ENCODE results near the gene ACTN4. TPM values are rescaled to one million over a fixed set of nuclear protein-coding genes. Genes with fewer than 3 reads are reported as not detected.

The ACTN4 gene
- total and polyA plus RNA-seq, 2 of the 4 experiments (the other 2 are of a cell fraction), result 541 to 659 TPM

GRCh38 chr19:38624822-38625221 is 22.6 kb upstream of the ACTN4 start:
- Histone ChIP-seq H2BK5ac (ENCODE audit: low read depth, low read length, poor library complexity, severe bottlenecking) (no peak overlapping the region), H2AK5ac (ENCODE audit: low read depth, low read length) (no peak overlapping the region), H3K9me3 (ENCODE audit: control insufficient read depth, insufficient read depth, low read length) (no peaks in the 10 kb centered on the region)

More at GRCh38 chr19:38624822-38625221, 22.6 kb upstream of the ACTN4 start:
- H3K9ac ChIP-seq (ENCODE audit: low read depth, low read length), result no peak overlapping the region
- H4K20me1 ChIP-seq (ENCODE audit: insufficient read depth, low read length), result peaks cover 3% of the 10 kb centered on the region
- no peak for DNase-seq
- H3K36me3 ChIP-seq (ENCODE audit: control insufficient read depth, insufficient read depth, low read length), result peaks cover 56% of the 10 kb centered on the region
- H3K56ac ChIP-seq (ENCODE audit: extremely low read depth, insufficient read depth, low read length), result no peak overlapping the region
- H3K18ac ChIP-seq (ENCODE audit: low read depth, low read length), result no peak overlapping the region
- H2AK9ac ChIP-seq (replicated peaks; ENCODE audit: low read depth, low read length, poor library complexity), result no peak overlapping the region
- CTCF ChIA-PET, result interaction anchor here (0.6 kb wide), 1 partner anchor 8 kb away, joined by 3 read pairs; no protein-coding TSS in a partner anchor
- peaks cover 6 to 27% of the 10 kb centered on the region in 2 experiments; a peak in 3 of 4 replicates for H3K79me1 ChIP-seq (ENCODE audit: low read depth in 1 of 2, low read length in 2 of 2)
- peaks cover 1% of the 10 kb centered on the region; the same call in 1 of the 2 replicates for H3K4me1 ChIP-seq (ENCODE audit: control insufficient read depth, insufficient read depth, low read length)
- intact Hi-C loops (cut with micrococcal nuclease) (no loop called here), dilution Hi-C loops (cut with HindIII; ENCODE audit: low sequenced_read_pairs, unreplicated experiment) (no loop called here), in situ Hi-C loops (cut with MboI; ENCODE audit: low sequenced_read_pairs) (loop anchor here (10.0 to 25.0 kb wide), 2 partner anchors 300 to 388 kb away; no protein-coding TSS in a partner anchor)
- no peak overlapping the region for H3K23ac ChIP-seq (ENCODE audit: low read depth, low read length)
- no peak overlapping the region for H3K4me3 ChIP-seq (ENCODE audit: insufficient read depth, low read depth, low read length)
- H2BK15ac ChIP-seq (ENCODE audit: low read depth, low read length), result no peak overlapping the region
- H3K27ac ChIP-seq (ENCODE audit: insufficient read depth, low read length), result no peak overlapping the region
- no peak overlapping the region for H4K5ac ChIP-seq (ENCODE audit: low read depth, low read length)
- no TSS peak for BruUV-seq (replicated peaks)
- no peak overlapping the region for H3K14ac ChIP-seq (replicated peaks; ENCODE audit: low read depth, low read length)
- POLR2A ChIA-PET (ENCODE audit: unreplicated experiment), result no interaction called here
- H2BK120ac ChIP-seq (ENCODE audit: low read depth, low read length), result no peak overlapping the region
- no CpG with 5 or more reads among the region's 3 CpGs for WGBS, 2 experiments (ENCODE audit: extremely low coverage in 2 of 2, insufficient read length in 1 of 2)
- no peak overlapping the region for H3K4ac ChIP-seq (ENCODE audit: low read depth, low read length)
- no peak overlapping the region for H3K4me2 ChIP-seq (ENCODE audit: low read depth, low read length)
- no peak for ATAC-seq (ENCODE audit: low read depth)
- no peaks in the 10 kb centered on the region for H3K27me3 ChIP-seq (ENCODE audit: control insufficient read depth, insufficient read depth, low read length)
- no peak overlapping the region for H4K91ac ChIP-seq (ENCODE audit: insufficient read depth, low read depth, low read length)
- no peak overlapping the region for H2AFZ ChIP-seq (replicated peaks; ENCODE audit: low read length, poor library complexity)
- 0 out of 2 replicates have a peak, but pooled peaks cover 3% of the 10 kb centered on the region for H3K9me1 ChIP-seq (ENCODE audit: insufficient read depth, low read length)
- H4K8ac ChIP-seq (ENCODE audit: low read depth in 2 of 2, low read length in 2 of 2), result no peak overlapping the region
- no peak for TF ChIP-seq CEBPB (IDR thresholded peaks at IDR 0.05; ENCODE audit: low read depth, low read length)
- no peak for TF ChIP-seq FOS (IDR thresholded peaks at IDR 0.05; ENCODE audit: low read depth, low read length)
- no peak for TF ChIP-seq NFE2L2 (IDR thresholded peaks at IDR 0.05; ENCODE audit: low read depth, low read length)
- H2BK20ac ChIP-seq (ENCODE audit: low read depth, low read length), result no peak overlapping the region

Data from IMR-90 (cell line).